Heart left ventricle (tissue), 16 donors: ENCODE results near the gene FSTL5. TPM values are rescaled to one million over a fixed set of nuclear protein-coding genes. Genes with fewer than 3 reads are reported as not detected.

Source experiments
- ATAC-seq, 4 donors: fragments of 200-7000 bp; cut with Tn5 transposase; one replicate each; pipeline ENCODE4 v1.9.1; 2020 to 2022; ENCODE audit warnings: moderate library complexity in 4 of 4, mild to moderate bottlenecking in 3 of 4, moderate number of reproducible peaks in 1 of 4
- DNase-seq, 5 donors: peaks; one replicate each; pipeline ENCODE4 v3.0.0-alpha.2; 2020
- H3K27ac ChIP-seq, 12 donors: fragments of 200-600 bp; sonication (generic) in 4 of 12; one replicate each; pipeline versions ENCODE4 v1.5.0 to v1.8.0; 2016 to 2022; ENCODE audit warnings: mild to moderate bottlenecking in 2 of 12
- H3K27me3 ChIP-seq, 9 donors: fragments of 200-600 bp; sonication (generic) in 2 of 9; one replicate each; pipeline versions ENCODE4 v1.5.1 to v1.8.0; 2016 to 2022; ENCODE audit warnings: mild to moderate bottlenecking in 3 of 9
- H3K36me3 ChIP-seq, 9 donors: fragments of 200-600 bp; sonication (generic) in 2 of 9; one replicate each; pipeline versions ENCODE4 v1.5.0 to v1.8.0; 2018 to 2022; ENCODE audit warnings: mild to moderate bottlenecking in 2 of 9
- H3K4me1 ChIP-seq, 12 donors: fragments of 200-600 bp; sonication (generic) in 4 of 12; one replicate each; pipeline versions ENCODE4 v1.5.0 to v1.8.0; 2016 to 2022; ENCODE audit warnings: mild to moderate bottlenecking in 3 of 12
- H3K4me3 ChIP-seq, 12 donors: fragments of 200-600 bp; sonication (generic) in 4 of 12; one replicate each; pipeline versions ENCODE4 v1.5.0 to v1.8.0; 2017 to 2022; ENCODE audit warnings: mild to moderate bottlenecking in 9 of 12, moderate library complexity in 4 of 12
- H3K9me3 ChIP-seq, 12 donors: fragments of 200-600 bp; sonication (generic) in 4 of 12; one replicate each; pipeline versions ENCODE4 v1.5.0 to v1.8.0; 2016 to 2022; ENCODE audit warnings: mild to moderate bottlenecking in 1 of 12
- POLR2A ChIP-seq, 2 donors: fragments of 450-650 bp; IDR thresholded peaks; one replicate each; pipeline ENCODE4 v1.6.1; 2017; ENCODE audit warnings: antibody characterized with exemption in 2 of 2, mild to moderate bottlenecking in 2 of 2, moderate library complexity in 2 of 2
- WGBS, 4 donors: extraction: QIAGEN DNeasy Blood & Tissue Kit in 2 of 4; methylation state at CpG; one replicate each; pipeline versions ENCODE4 v1.1.5 to v1.1.7; 2013 to 2018; 5-methylcytosine and 5-hydroxymethylcytosine counted together
- intact Hi-C, 10 donors: fragments of 100-400 bp; cut with DNase I; formaldehyde crosslinking; loops; one replicate each; pipeline versions ENCODE4 v1.11.1 to v1.14.2; 2022
- polyA plus RNA-seq, 2 donors: library from polyadenylated mRNA; stranded (reverse); fragments of 200-250 nt; gene quantifications; one replicate each; pipeline ENCODE4 v1.2.3, GENCODE V29; 2013
- total RNA-seq, 9 donors: library from RNA; depleted of rRNA in 2 of 9; stranded (reverse); fragments of >200 nt in 2 of 9; fragmentation: NEBNext Ultra II Directional in 3 of 9; extraction: Animal tissue kit (Norgen Biotek cat#: 25700) in 3 of 9; gene quantifications; one replicate each; pipeline versions ENCODE4 v1.1.0 to v1.2.4, GENCODE V29; 2016 to 2023
- TF ChIP-seq, protein P1 (sequence below), 12 donors: fragments of 200-600 bp; sonication (generic) in 4 of 12; IDR thresholded peaks; one replicate each; pipeline versions ENCODE4 v1.5.0 to v1.8.0; 2018 to 2022; ENCODE audit warnings: antibody characterized with exemption in 12 of 12, mild to moderate bottlenecking in 5 of 12
- donor health status: ischemic (EF 13 %, LVEDD 7.1; RV severe dilation, severe dysfunction).
- donor health status: healthy with polysubstance abuse.
- donor health status: DM: no; HTN: yes; CAD: no.
- donor health status: DM: no; HTN: no; CAD: no.
- donor health status: ischemic (EF 25% LVEDD 6.9; RV normal size, moderate dysfunction).
- donor health status: ischemic (EF 25% LVEDD 5.7; RV mildly dilated, moderate dysfunction).
- donor health status: healthy.
- donor health status: DM: yes; HTN: yes; CAD: no.
- donor health status: ischemic (EF 35%, LVEDD 5.7; RV mildly dilated, moderate dysfunction).
- donor health status: nonischemic (EF 11% LVEDD 7.7; RV severe dilation, severe dysfunction).
- donor health status: DM: yes; HTN: yes; CAD: no.
- donor health status: PGD.
- donor health status: ischemic (EF 29% LVEDD 5.4; RV normal size, mild dysfunction).
- donor health status: nonischemic (EF 23%, LVEDD 6.1; RV moderate dilation, normal function).

FSTL5 gene
- total and polyA plus RNA-seq, 11 donors: not detected

DNA sequence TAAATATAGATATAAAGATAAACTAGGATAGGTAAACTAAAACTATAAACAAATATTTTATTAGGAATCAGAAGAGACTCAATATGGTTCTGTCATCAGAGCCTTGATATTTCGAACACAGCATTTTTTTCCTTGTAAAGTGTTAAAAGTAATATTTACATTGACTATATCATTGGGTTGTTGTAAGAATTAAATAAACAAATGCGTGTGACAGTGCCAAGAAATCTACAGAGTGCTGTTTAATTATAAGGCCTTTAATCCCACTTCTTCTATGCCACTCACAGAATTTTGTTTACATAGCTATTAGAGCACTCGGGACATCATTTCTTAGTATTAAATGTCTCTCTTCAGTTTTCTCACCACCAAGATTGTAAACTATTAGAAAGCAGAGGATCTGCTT, 807.4 kb downstream of the FSTL5 start:
- no peak for DNase-seq
- ATAC-seq: no peak
- intact Hi-C loops: no loop called here
- H3K36me3 ChIP-seq: no peaks in the 10 kb centered on the region
- peaks cover 0 to 4% (median 0%) of the 10 kb centered on the region in 12 donors for H3K9me3 ChIP-seq
- H3K27ac ChIP-seq: no peak overlapping the region
- no peak for TF ChIP-seq POLR2A (IDR thresholded peaks at IDR 0.05)
- TF ChIP-seq, protein P1, sequence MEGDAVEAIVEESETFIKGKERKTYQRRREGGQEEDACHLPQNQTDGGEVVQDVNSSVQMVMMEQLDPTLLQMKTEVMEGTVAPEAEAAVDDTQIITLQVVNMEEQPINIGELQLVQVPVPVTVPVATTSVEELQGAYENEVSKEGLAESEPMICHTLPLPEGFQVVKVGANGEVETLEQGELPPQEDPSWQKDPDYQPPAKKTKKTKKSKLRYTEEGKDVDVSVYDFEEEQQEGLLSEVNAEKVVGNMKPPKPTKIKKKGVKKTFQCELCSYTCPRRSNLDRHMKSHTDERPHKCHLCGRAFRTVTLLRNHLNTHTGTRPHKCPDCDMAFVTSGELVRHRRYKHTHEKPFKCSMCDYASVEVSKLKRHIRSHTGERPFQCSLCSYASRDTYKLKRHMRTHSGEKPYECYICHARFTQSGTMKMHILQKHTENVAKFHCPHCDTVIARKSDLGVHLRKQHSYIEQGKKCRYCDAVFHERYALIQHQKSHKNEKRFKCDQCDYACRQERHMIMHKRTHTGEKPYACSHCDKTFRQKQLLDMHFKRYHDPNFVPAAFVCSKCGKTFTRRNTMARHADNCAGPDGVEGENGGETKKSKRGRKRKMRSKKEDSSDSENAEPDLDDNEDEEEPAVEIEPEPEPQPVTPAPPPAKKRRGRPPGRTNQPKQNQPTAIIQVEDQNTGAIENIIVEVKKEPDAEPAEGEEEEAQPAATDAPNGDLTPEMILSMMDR (IDR thresholded peaks at IDR 0.05): no peak
- H3K4me3 ChIP-seq: no peak overlapping the region
- H3K27me3 ChIP-seq: no peaks in the 10 kb centered on the region
- H3K4me1 ChIP-seq: no peaks in the 10 kb centered on the region
- 68 to 73% (median 68%) methylated on average over 3 of the region's 3 CpGs for WGBS, 4 donors

DNA sequence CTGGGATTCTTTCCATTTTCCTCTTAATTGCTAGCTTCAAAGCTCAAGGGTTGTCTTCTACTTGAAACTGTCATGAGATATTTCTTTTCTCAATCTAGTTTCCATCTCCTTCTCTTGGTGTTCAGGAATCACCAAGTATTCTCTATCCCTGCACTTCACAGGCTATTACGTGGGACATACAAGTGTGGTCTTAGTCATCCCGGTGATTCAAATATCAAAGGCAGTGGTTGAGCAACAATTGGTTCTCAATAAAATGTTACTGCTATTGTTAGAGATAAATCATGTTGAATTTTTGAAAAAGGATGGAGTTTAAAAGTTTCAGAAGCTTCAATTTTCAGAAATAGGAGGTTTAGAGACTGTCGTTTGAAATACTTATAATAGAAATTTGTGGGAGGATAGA, 812.9 kb downstream of the FSTL5 start:
- Histone ChIP-seq H3K27ac (no peak overlapping the region), H3K9me3 (peaks cover 0 to 11% (median 0%) of the 10 kb centered on the region in 12 donors), H3K36me3 (no peaks in the 10 kb centered on the region), H3K4me1 (no peaks in the 10 kb centered on the region), H3K4me3 (no peak overlapping the region), H3K27me3 (no peaks in the 10 kb centered on the region)
- intact Hi-C loops: no loop called here
- WGBS, 4 donors: 82 to 92% (median 87%) methylated on average over 3 of the region's 3 CpGs
- DNase-seq: no peak
- ATAC-seq: no peak
- TF ChIP-seq, protein P1 (IDR thresholded peaks at IDR 0.05): no peak
- no peak for TF ChIP-seq POLR2A (IDR thresholded peaks at IDR 0.05)

DNA sequence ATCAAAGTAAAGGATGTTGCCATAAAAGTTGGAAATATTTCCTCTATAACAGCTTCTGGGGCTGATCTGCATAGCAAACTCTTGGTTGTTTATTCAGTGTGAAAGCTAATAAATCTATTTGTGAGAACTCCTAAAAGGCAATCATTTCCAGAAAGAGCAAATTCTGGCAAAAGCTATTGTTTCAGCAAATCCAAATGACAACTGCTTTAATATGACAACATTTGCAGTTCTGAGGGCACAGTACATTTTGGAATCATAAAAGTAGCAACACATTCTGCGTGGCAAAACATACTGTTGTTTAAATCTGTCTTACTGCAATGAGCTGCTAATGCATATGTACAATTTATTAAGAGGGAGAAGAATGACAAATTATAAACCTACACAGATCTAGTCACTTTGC, 818.1 kb downstream of the FSTL5 start:
- Histone ChIP-seq H3K27me3 (no peaks in the 10 kb centered on the region), H3K4me3 (no peak overlapping the region), H3K4me1 (no peaks in the 10 kb centered on the region), H3K9me3 (peaks cover 0 to 11% (median 0%) of the 10 kb centered on the region in 12 donors), H3K36me3 (no peaks in the 10 kb centered on the region), H3K27ac (no peak overlapping the region)
- 78 to 83% (median 81%) methylated on average over 1 of the region's 1 CpG for WGBS, 4 donors
- no peak for ATAC-seq
- no peak for DNase-seq
- no peak for TF ChIP-seq POLR2A (IDR thresholded peaks at IDR 0.05)
- TF ChIP-seq, protein P1 (IDR thresholded peaks at IDR 0.05): no peak
- intact Hi-C loops: no loop called here

DNA sequence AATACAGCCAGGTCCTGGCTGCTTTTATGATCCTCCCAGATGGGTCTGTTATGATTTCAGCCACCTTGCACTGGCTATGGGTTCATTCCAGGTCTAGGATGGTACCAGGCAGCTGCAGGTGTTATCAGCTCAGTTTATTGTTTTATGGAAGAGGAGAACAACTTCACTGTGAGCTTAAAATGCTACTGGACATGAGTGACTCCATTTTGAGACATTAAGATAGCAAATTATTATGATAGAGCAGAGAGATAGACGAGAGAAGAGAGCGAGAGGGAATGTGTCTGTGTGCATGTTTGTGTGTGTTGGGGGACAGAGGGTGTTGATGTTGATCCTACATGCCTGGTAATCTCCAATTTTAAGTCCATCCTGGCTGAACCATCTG, 820.2 kb downstream of the FSTL5 start:
- H3K27me3 ChIP-seq: no peaks in the 10 kb centered on the region
- no peaks in the 10 kb centered on the region for H3K36me3 ChIP-seq
- H3K9me3 ChIP-seq: peaks cover 0 to 10% (median 0%) of the 10 kb centered on the region in 12 donors
- no peaks in the 10 kb centered on the region for H3K4me1 ChIP-seq
- TF ChIP-seq, protein P1 (IDR thresholded peaks at IDR 0.05): no peak
- TF ChIP-seq POLR2A (IDR thresholded peaks at IDR 0.05): no peak
- ATAC-seq (no peak), DNase-seq (no peak)
- H3K27ac ChIP-seq: no peak overlapping the region
- 72 to 90% (median 78%) methylated on average over 2 of the region's 2 CpGs for WGBS, 4 donors
- intact Hi-C loops: no loop called here
- no peak overlapping the region for H3K4me3 ChIP-seq
